Lower leg skin (tissue), 3 donors: ENCODE results near the gene TASP1.

ENCODE experiments used
- CTCF ChIP-seq, 3 donors: fragments of 450-650 bp; IDR thresholded peaks; one replicate each; pipeline ENCODE4 v1.5.1; 2016; ENCODE audit warnings: antibody characterized with exemption in 3 of 3, mild to moderate bottlenecking in 3 of 3, moderate library complexity in 2 of 3
- POLR2A ChIP-seq, 2 donors: fragments of 450-650 bp; IDR thresholded peaks; one replicate each; pipeline ENCODE4 v1.6.1; 2016 to 2017; ENCODE audit warnings: antibody characterized with exemption in 2 of 2, mild to moderate bottlenecking in 1 of 2, moderate library complexity in 1 of 2

GRCh38 chr20:13510837-13511488, 127.8 kb downstream of the TASP1 start:
- TF ChIP-seq CTCF (IDR thresholded peaks at IDR 0.05) (no peak), POLR2A (IDR thresholded peaks at IDR 0.05) (no peak)
